ENCODE results near the gene EIF4G1.

DNA sequence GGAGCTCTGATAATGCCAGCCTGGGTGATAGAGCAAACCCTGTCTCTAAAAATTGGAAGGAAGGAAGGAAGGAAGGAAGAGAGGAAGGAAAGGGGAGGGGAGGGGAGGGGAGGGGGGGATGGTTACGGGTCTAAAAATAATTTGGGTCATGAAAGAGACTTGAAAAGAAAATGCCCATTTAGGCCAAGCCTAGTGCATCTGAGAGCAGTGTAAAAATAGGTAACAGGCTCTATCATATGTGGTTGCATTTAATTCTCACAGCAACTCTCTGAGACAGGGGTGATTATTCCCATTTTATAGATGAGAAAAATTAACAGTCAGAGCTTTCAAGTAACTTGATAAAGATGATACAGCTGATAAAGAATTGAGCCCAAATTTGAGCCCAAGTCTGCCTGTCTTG lies 42.1 kb upstream of the EIF4G1 start:
- no peak for TF ChIP-seq EZH2phosphoT487 (IDR thresholded peaks at IDR 0.05; ENCODE audit: borderline replicate concordance, low read length)
- TF ChIP-seq, protein P1, sequence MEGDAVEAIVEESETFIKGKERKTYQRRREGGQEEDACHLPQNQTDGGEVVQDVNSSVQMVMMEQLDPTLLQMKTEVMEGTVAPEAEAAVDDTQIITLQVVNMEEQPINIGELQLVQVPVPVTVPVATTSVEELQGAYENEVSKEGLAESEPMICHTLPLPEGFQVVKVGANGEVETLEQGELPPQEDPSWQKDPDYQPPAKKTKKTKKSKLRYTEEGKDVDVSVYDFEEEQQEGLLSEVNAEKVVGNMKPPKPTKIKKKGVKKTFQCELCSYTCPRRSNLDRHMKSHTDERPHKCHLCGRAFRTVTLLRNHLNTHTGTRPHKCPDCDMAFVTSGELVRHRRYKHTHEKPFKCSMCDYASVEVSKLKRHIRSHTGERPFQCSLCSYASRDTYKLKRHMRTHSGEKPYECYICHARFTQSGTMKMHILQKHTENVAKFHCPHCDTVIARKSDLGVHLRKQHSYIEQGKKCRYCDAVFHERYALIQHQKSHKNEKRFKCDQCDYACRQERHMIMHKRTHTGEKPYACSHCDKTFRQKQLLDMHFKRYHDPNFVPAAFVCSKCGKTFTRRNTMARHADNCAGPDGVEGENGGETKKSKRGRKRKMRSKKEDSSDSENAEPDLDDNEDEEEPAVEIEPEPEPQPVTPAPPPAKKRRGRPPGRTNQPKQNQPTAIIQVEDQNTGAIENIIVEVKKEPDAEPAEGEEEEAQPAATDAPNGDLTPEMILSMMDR (IDR thresholded peaks at IDR 0.05; ENCODE audit: low read depth, low read length, poor library complexity, severe bottlenecking) = no peak
